ENCODE results near the gene DAND5. TPM values are rescaled to one million over a fixed set of nuclear protein-coding genes. Genes with fewer than 3 reads are reported as not detected.
A peak's percentile ranks its signal among the peaks of the same experiment; 100 is the strongest.

DAND5 gene
- total and polyA plus RNA-seq, 2 of the 13 experiments (the other 11 are each of a cell fraction or from before 2014, with no cell fraction given): 0.04 TPM; not detected in 1

DNA sequence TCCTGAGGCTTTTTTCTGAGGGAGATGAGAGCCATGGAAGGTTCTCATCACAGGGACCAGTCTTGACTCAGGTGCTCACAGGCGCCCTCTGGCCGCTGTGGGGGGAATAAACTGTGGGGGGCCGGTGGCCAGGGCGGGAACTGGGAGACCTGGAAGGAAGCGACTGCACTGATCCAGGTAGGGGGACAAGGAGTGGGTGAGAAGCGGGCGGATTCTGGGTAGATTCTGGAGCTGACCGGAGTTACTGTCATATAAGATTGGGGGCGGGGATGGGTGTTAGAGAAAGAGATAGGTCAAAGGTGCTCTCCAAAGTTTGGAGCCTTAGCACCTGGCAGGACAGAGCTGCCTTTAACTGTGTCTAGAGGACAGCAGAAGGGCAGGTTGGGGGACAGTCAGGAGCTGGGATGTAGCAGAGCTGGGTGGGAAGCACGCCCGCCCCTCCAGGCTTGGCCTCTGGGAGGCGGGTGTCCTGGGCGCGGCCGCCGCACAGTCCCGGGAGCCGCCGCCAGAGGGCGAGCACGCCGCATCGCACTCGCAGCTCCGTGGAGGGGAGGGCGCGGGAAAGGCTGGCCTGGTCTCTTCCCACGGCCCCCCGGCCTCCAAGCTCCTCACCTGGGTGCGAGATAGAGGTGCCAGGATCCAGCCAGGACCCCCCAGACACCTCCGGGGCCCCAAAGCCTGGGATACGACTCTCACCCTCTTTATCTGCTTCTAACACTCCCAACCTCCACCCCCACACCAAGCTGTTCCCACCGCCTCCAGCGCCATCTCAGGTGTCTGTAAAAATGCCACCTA is 4.2 kb upstream of the DAND5 start (continued):
- TF ChIP-seq ZNF83 (CRISPR knock-in tag; IDR thresholded peaks at IDR 0.05; ENCODE audit: borderline replicate concordance) (0 out of 2 replicates have a peak, but pooled peaks have one; percentile 32), RBM39 (IDR thresholded peaks at IDR 0.05; ENCODE audit: low read depth, low read length, poor library complexity, severe bottlenecking) (peak; percentile 81), SP4 (CRISPR knock-in tag; IDR thresholded peaks at IDR 0.05) (peak; percentile 50; the same call in 1 of the 2 replicates), GATAD1 (CRISPR knock-in tag; IDR thresholded peaks at IDR 0.05) (peak; percentile 55; the same call in 1 of the 2 replicates), ZC3H13 (CRISPR knock-in tag; IDR thresholded peaks at IDR 0.05) (no peak), ZNF138 (CRISPR knock-in tag; IDR thresholded peaks at IDR 0.05; ENCODE audit: low read depth) (no peak), ZNF225 (CRISPR knock-in tag; IDR thresholded peaks at IDR 0.05) (peak; percentile 37; the same call in 1 of the 2 replicates)
- TF ChIP-seq, protein P1, sequence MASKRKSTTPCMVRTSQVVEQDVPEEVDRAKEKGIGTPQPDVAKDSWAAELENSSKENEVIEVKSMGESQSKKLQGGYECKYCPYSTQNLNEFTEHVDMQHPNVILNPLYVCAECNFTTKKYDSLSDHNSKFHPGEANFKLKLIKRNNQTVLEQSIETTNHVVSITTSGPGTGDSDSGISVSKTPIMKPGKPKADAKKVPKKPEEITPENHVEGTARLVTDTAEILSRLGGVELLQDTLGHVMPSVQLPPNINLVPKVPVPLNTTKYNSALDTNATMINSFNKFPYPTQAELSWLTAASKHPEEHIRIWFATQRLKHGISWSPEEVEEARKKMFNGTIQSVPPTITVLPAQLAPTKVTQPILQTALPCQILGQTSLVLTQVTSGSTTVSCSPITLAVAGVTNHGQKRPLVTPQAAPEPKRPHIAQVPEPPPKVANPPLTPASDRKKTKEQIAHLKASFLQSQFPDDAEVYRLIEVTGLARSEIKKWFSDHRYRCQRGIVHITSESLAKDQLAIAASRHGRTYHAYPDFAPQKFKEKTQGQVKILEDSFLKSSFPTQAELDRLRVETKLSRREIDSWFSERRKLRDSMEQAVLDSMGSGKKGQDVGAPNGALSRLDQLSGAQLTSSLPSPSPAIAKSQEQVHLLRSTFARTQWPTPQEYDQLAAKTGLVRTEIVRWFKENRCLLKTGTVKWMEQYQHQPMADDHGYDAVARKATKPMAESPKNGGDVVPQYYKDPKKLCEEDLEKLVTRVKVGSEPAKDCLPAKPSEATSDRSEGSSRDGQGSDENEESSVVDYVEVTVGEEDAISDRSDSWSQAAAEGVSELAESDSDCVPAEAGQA (IDR thresholded peaks at IDR 0.05; ENCODE audit: low read depth): no peak
- TF ChIP-seq, protein P1 (CRISPR knock-in tag; IDR thresholded peaks at IDR 0.05; ENCODE audit: borderline replicate concordance): no peak
- TF ChIP-seq, protein P2, sequence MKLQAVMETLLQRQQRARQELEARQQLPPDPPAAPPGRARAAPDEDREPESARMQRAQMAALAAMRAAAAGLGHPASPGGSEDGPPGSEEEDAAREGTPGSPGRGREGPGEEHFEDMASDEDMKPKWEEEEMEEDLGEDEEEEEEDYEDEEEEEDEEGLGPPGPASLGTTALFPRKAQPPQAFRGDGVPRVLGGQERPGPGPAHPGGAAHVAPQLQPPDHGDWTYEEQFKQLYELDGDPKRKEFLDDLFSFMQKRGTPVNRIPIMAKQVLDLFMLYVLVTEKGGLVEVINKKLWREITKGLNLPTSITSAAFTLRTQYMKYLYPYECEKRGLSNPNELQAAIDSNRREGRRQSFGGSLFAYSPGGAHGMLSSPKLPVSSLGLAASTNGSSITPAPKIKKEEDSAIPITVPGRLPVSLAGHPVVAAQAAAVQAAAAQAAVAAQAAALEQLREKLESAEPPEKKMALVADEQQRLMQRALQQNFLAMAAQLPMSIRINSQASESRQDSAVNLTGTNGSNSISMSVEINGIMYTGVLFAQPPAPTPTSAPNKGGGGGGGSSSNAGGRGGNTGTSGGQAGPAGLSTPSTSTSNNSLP (IDR thresholded peaks at IDR 0.05; ENCODE audit: low read depth, low read length): no peak
- TF ChIP-seq, protein P3, sequence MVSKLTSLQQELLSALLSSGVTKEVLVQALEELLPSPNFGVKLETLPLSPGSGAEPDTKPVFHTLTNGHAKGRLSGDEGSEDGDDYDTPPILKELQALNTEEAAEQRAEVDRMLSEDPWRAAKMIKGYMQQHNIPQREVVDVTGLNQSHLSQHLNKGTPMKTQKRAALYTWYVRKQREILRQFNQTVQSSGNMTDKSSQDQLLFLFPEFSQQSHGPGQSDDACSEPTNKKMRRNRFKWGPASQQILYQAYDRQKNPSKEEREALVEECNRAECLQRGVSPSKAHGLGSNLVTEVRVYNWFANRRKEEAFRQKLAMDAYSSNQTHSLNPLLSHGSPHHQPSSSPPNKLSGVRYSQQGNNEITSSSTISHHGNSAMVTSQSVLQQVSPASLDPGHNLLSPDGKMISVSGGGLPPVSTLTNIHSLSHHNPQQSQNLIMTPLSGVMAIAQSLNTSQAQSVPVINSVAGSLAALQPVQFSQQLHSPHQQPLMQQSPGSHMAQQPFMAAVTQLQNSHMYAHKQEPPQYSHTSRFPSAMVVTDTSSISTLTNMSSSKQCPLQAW (CRISPR knock-in tag; IDR thresholded peaks at IDR 0.05): peak; percentile 39; the same call in 1 of the 2 replicates
- TF ChIP-seq, protein P4, sequence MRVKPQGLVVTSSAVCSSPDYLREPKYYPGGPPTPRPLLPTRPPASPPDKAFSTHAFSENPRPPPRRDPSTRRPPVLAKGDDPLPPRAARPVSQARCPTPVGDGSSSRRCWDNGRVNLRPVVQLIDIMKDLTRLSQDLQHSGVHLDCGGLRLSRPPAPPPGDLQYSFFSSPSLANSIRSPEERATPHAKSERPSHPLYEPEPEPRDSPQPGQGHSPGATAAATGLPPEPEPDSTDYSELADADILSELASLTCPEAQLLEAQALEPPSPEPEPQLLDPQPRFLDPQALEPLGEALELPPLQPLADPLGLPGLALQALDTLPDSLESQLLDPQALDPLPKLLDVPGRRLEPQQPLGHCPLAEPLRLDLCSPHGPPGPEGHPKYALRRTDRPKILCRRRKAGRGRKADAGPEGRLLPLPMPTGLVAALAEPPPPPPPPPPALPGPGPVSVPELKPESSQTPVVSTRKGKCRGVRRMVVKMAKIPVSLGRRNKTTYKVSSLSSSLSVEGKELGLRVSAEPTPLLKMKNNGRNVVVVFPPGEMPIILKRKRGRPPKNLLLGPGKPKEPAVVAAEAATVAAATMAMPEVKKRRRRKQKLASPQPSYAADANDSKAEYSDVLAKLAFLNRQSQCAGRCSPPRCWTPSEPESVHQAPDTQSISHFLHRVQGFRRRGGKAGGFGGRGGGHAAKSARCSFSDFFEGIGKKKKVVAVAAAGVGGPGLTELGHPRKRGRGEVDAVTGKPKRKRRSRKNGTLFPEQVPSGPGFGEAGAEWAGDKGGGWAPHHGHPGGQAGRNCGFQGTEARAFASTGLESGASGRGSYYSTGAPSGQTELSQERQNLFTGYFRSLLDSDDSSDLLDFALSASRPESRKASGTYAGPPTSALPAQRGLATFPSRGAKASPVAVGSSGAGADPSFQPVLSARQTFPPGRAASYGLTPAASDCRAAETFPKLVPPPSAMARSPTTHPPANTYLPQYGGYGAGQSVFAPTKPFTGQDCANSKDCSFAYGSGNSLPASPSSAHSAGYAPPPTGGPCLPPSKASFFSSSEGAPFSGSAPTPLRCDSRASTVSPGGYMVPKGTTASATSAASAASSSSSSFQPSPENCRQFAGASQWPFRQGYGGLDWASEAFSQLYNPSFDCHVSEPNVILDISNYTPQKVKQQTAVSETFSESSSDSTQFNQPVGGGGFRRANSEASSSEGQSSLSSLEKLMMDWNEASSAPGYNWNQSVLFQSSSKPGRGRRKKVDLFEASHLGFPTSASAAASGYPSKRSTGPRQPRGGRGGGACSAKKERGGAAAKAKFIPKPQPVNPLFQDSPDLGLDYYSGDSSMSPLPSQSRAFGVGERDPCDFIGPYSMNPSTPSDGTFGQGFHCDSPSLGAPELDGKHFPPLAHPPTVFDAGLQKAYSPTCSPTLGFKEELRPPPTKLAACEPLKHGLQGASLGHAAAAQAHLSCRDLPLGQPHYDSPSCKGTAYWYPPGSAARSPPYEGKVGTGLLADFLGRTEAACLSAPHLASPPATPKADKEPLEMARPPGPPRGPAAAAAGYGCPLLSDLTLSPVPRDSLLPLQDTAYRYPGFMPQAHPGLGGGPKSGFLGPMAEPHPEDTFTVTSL (CRISPR knock-in tag; IDR thresholded peaks at IDR 0.05; ENCODE audit: borderline replicate concordance): no peak

Data from HepG2 (cell line).